ENCODE results near the gene PRRT3. TPM values are rescaled to one million over a fixed set of nuclear protein-coding genes. Genes with fewer than 3 reads are reported as not detected.

The PRRT3 gene
- total and polyA plus RNA-seq, 2 of the 8 experiments (the other 6 are each of a cell fraction or from before 2014, with no cell fraction given) = 9.0 to 9.2 TPM

DNA sequence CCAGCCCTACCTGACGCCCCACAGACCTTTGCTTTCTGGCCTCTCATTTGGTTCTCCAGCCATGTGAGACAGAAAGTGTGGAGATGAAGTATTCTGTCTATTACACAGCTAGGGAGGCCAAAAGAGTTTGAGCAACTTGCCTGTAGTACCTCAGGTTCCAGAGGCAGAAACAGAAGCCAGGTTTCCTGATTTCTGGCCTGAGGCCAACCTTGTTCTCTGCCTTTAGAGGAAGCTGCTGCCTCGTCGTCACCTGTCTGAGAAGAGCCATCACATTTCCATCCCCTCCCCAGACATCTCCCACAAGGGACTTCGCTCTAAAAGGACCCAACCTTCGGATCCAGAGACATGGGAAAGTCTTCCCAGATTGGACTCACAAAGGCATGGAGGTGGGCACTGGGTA, 45.7 kb downstream of the PRRT3 start:
- H3K23me2 ChIP-seq (ENCODE audit: low read depth, low read length) = no peaks in the 10 kb centered on the region
- H3K27me3 ChIP-seq (replicated peaks in 1 of 4; ENCODE audit: control insufficient read depth in 3 of 4, extremely low read depth in 1 of 4, insufficient read depth in 3 of 4, low read length in 3 of 4) = no peaks in the 10 kb centered on the region
- no peaks in the 10 kb centered on the region for H3K79me1 ChIP-seq (ENCODE audit: low read depth, low read length)
- H2BK15ac ChIP-seq (ENCODE audit: low read length) = no peak overlapping the region
- H2BK12ac ChIP-seq (ENCODE audit: low read depth, low read length) = no peak overlapping the region
- no peak overlapping the region for H2BK20ac ChIP-seq (ENCODE audit: low read length)
- no peak overlapping the region for H3K9ac ChIP-seq (replicated peaks in 1 of 4; ENCODE audit: extremely low read depth in 1 of 4, low read depth in 3 of 4, low read length in 3 of 4)
- ChIA-PET CTCF (ENCODE audit: partially characterized antibody) (interaction anchor here (1.1 to 2.7 kb wide), 2 partner anchors 11 to 25 kb away, joined by 3 to 9 read pairs; no protein-coding TSS in a partner anchor), POLR2A (ENCODE audit: partially characterized antibody) (interaction anchor here (0.8 to 6.0 kb wide), 4 partner anchors 8 to 15 kb away, joined by 3 to 43 read pairs (median 4); partner anchors contain the start of gene IL17RC)
- H3K56ac ChIP-seq (replicated peaks; ENCODE audit: insufficient read length, low read depth, low read length) = no peak overlapping the region
- no peak overlapping the region for H3K4me3 ChIP-seq (ENCODE audit: extremely low read depth in 1 of 4, insufficient read depth in 2 of 4, low read depth in 3 of 4, low read length in 4 of 4)
- no peak overlapping the region for H2BK120ac ChIP-seq (replicated peaks; ENCODE audit: low read depth, low read length)
- no peaks in the 10 kb centered on the region for H4K20me1 ChIP-seq (replicated peaks in 1 of 2; ENCODE audit: control insufficient read depth in 1 of 2, insufficient read depth in 2 of 2, low read length in 2 of 2)
- H2BK5ac ChIP-seq (ENCODE audit: low read depth, low read length) = no peak overlapping the region
- no peak overlapping the region for H3K18ac ChIP-seq (ENCODE audit: extremely low read depth, low read length)
- H4K8ac ChIP-seq (ENCODE audit: extremely low read depth, insufficient read depth, low read length) = no peak overlapping the region
- H3K14ac ChIP-seq (ENCODE audit: insufficient read length) = no peak overlapping the region
- peaks cover 5 to 14% (median 11%) of the 10 kb centered on the region in 4 experiments for H3K4me1 ChIP-seq (replicated peaks in 1 of 4; ENCODE audit: control insufficient read depth in 3 of 4, insufficient read depth in 4 of 4, low read length in 3 of 4)
- no peak overlapping the region for H3K27ac ChIP-seq (ENCODE audit: low read depth, low read length)
- no peak overlapping the region for H4K91ac ChIP-seq (replicated peaks; ENCODE audit: insufficient read length, low read length)
- no peak overlapping the region for H4K5ac ChIP-seq (ENCODE audit: insufficient read length, low read depth, low read length)
- no peak overlapping the region for H2AFZ ChIP-seq (ENCODE audit: low read length)
- H3K9me3 ChIP-seq (ENCODE audit: insufficient read depth in 2 of 2, low read depth in 1 of 2, low read length in 1 of 2) = no peaks in the 10 kb centered on the region
- no peak overlapping the region for H2AK5ac ChIP-seq (ENCODE audit: low read depth, low read length)
- H3K79me2 ChIP-seq (ENCODE audit: control insufficient read depth in 1 of 2, insufficient read depth in 2 of 2, low read length in 2 of 2) = no peaks in the 10 kb centered on the region
- H3K36me3 ChIP-seq (ENCODE audit: control insufficient read depth in 2 of 4, insufficient read depth in 4 of 4, low read length in 3 of 4) = no peaks in the 10 kb centered on the region
- H3K23ac ChIP-seq (ENCODE audit: insufficient read length) = no peak overlapping the region
- no peak for FAIRE-seq
- H3K4ac ChIP-seq (replicated peaks; ENCODE audit: insufficient read length, low read depth, low read length) = no peak overlapping the region
- DNase-seq (ENCODE audit: low read depth in 1 of 2, low spot score in 2 of 2) = no peak
- 77% methylated on average over 5 of the region's 5 CpGs; no CpG with 5 or more reads in 1 of the 2 experiments for WGBS, 2 experiments (ENCODE audit: extremely low coverage in 1 of 2, insufficient coverage in 1 of 2, insufficient read length in 1 of 2, insufficient replicate concordance in 2 of 2, low coverage in 1 of 2, low lambda C conversion rate in 2 of 2, missing lambda C conversion rate in 1 of 2)
- no peak overlapping the region for H3K4me2 ChIP-seq (ENCODE audit: insufficient read depth in 1 of 2, low read depth in 2 of 2, low read length in 2 of 2)
- TF ChIP-seq FOSL1 (IDR thresholded peaks at IDR 0.05; ENCODE audit: insufficient read depth, low read depth, low read length) (no peak), SUZ12 (IDR thresholded peaks at IDR 0.05; ENCODE audit: low read length) (no peak), RXRA (IDR thresholded peaks at IDR 0.05; ENCODE audit: insufficient read depth, low read depth, low read length) (no peak), CHD1 (IDR thresholded peaks at IDR 0.05; ENCODE audit: low read depth, low read length) (no peak), POLR2A (IDR thresholded peaks at IDR 0.05; ENCODE audit: control extremely low read depth in 1 of 2, low read depth in 2 of 2, low read length in 2 of 2) (no peak), CREB1 (IDR thresholded peaks at IDR 0.05) (no peak), ATF2 (IDR thresholded peaks at IDR 0.05; ENCODE audit: low read length) (no peak), TCF12 (IDR thresholded peaks at IDR 0.05; ENCODE audit: low read depth, low read length) (no peak), CEBPB (IDR thresholded peaks at IDR 0.05; ENCODE audit: low read depth, low read length) (no peak), USF2 (IDR thresholded peaks at IDR 0.05; ENCODE audit: low read length) (no peak), BCL11A (IDR thresholded peaks at IDR 0.05; ENCODE audit: low read depth in 2 of 2, low read length in 2 of 2) (no peak), RAD21 (IDR thresholded peaks at IDR 0.05 in 1 of 2, conservative IDR thresholded peaks at IDR 0.05 in 1 of 2; ENCODE audit: low read depth in 2 of 2, low read length in 2 of 2) (no peak)

All from H1 (cell line).